NOMO-1 treated with dmso at 0.1 percent for 144 hours (cell line): ENCODE results near the gene NTSR1.

ENCODE experiments used
- DNase-seq: peaks from one replicate; lab custom pipeline; 2025; ENCODE audit not compliant: unreplicated experiment; lab: John Stamatoyannopoulos, UW

The NTSR1 gene

DNA sequence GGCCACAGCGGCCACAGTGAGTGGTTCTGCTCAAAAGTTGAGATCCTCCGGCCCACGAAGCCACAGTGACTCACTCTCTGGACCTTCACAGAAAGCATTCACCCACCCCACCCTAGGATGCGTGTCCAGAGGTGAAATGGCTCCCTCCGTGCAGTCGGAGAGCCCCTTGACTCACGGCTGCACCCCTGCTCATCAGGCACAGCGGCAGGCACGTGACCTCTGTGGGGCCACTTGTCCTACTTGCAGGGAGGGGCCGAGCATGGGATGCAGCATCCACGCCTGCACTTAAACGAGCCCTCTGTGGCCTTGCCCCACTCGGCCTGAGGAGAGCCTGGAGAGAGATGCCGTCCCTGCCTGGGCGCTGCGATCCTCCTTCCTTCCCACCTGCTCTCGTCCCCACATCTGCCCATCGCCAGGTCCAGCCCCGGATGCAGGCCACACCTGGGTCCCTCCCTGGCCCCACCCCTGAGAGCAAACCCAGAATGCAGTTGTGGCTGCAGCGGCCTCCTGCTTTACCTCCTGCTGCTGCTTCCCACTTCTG lies 28.7 kb downstream of the NTSR1 start:
- no peak for DNase-seq

GRCh38 chr20:62738025-62738881 lies 29.6 kb downstream of the NTSR1 start:
- DNase-seq = no peak

- no peak for DNase-seq
These were observed 30.4 kb downstream of the NTSR1 start for GRCh38 chr20:62739067-62739466.

DNA sequence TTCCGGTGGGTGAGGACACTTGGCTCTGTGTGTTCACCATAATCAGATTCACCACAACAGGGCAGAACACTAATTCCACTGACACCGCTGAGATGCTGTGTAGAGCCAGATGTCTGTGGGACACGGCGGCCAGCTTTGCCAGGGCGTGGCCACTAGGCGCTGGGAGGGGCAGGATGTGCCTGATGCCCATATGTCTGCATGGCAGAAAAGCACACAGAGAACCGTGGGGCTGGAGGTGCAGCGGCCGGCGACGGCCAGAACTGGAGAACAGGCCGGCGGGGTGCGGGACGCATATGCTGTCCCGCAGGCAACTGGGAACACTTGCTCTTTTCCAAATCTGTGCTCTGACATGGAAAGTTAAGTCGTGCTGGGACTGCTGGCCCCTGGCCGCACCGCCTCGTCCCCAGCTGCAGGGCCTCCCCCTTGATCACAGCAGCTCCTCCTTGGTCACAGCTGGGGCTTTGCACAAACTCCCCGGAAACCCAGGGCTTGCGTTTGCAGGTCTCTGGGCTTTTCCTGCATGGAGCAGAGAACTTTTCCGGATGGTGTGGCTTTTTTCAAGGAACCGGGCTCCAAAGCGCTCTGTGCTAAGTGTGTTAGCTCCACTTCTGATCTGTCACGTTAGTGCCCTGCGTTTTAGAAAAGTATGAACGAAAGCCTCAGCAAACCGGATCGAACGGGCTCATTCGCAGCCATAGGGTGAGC lies 31.1 kb downstream of the NTSR1 start:
- peak; percentile 30 for DNase-seq

- DNase-seq = peak; percentile 93
These were observed 31.9 kb downstream of the NTSR1 start for GRCh38 chr20:62740286-62741141.

- DNase-seq = no peak
These were observed 32.6 kb downstream of the NTSR1 start for GRCh38 chr20:62741191-62741691.

- DNase-seq = no peak
These were observed 33.3 kb downstream of the NTSR1 start for GRCh38 chr20:62741701-62742491.

- no peak for DNase-seq
These were observed 33.9 kb downstream of the NTSR1 start for GRCh38 chr20:62742550-62742949.

GRCh38 chr20:62742979-62743776 lies 34.5 kb downstream of the NTSR1 start:
- no peak for DNase-seq

GRCh38 chr20:62743777-62744317 lies 35.2 kb downstream of the NTSR1 start:
- DNase-seq = no peak

- no peak for DNase-seq
These were observed 36.1 kb downstream of the NTSR1 start for GRCh38 chr20:62744741-62745191.

DNA sequence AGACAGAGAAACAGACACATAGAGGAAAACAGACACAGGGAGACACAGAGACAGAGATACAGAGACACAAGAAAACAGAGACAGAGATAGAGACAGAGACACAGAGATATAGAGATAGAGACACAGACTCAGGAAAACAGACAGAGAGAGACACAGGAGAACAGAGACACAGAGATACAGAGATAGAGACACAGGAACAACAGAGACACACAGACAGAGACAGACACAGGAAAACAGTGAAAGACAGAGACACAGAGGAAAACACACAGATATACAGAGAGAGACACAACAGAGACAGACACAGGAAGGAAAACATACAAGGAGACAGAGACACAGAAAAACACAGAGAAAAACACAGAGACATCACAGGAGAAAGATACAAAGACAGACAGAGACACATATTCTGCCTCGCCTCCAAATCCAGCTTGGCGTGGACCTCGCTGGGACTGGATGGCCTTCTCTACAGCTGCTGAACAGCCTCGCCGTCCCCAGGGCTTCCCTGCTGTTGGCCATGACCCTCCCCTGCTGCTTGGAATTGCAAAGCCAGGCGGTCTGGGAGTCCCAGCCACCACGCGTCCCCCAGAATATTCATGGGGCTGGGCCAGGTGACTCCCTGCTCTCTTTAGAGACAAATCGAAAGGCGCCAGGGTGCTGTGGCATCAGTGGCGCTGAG lies 36.8 kb downstream of the NTSR1 start:
- no peak for DNase-seq

DNA sequence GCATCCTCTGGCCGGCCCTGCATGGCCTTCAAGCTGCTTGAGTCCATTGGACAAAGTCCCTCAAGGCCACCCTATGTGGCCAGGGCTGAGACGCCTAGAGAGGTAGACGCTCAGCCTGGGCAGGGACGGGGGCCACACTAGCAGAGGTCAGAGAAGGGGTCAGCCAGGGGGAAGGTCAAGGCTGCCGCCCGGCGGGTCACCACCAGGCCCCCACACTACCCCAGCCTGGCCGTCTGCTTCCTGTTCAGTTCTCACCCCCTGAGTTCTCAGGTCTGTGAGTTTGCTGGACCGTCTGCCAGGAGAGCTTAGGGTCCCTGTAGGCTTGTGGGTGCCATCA lies 37.3 kb downstream of the NTSR1 start:
- no peak for DNase-seq

DNA sequence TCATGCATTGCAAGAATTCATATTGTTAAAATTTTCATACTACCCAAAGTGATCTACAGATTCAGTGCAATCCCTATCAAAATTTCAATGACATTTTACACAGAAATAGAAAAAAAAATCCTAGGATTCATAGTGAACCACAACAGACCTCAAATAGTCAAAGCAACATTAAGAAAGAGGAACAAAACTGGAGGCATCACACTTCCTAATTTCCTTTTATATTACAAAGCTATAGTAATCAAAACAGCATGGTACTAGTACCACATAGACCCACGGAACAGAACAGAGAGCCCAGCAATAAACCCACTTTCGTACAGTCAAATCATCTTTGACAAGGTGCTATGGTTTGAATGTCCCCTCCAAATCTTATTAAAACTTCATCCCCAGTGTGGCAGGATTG lies 39.7 kb downstream of the NTSR1 start:
- no peak for DNase-seq

DNA sequence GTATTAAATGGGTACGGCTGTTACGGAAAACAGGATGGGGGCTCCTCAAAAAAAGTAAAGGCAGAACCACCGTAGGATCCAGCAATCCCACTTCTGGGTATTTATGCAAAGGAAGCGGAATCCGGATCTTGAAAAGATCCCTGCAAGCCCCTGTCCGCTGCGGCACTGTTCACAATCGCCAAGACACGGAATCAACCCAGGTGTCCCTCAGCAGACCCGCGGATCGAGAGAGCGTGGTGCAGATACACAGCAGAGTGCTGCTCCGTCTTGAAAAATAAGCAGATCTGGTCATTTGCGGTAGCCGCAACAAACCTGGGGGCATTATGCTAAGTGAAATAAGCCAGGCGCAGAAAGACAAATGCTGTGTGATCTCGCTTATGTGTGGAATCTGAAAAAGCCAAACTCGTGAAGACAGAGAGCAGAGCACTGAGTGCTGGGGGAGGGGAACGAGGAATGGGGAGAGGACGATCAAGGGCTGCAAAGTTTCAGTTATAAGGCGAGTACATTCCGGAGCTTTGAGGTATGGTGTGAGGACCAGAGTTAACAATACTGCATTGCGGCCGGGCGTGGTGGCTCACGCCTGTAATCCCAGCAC lies 41.3 kb downstream of the NTSR1 start:
- no peak for DNase-seq

GRCh38 chr20:62751551-62752150 lies 43.0 kb downstream of the NTSR1 start:
- DNase-seq = no peak

GRCh38 chr20:62752181-62752670 lies 43.6 kb downstream of the NTSR1 start:
- no peak for DNase-seq
